ENCODE data around the gene KANSL2.

- TF ChIP-seq, protein P1, sequence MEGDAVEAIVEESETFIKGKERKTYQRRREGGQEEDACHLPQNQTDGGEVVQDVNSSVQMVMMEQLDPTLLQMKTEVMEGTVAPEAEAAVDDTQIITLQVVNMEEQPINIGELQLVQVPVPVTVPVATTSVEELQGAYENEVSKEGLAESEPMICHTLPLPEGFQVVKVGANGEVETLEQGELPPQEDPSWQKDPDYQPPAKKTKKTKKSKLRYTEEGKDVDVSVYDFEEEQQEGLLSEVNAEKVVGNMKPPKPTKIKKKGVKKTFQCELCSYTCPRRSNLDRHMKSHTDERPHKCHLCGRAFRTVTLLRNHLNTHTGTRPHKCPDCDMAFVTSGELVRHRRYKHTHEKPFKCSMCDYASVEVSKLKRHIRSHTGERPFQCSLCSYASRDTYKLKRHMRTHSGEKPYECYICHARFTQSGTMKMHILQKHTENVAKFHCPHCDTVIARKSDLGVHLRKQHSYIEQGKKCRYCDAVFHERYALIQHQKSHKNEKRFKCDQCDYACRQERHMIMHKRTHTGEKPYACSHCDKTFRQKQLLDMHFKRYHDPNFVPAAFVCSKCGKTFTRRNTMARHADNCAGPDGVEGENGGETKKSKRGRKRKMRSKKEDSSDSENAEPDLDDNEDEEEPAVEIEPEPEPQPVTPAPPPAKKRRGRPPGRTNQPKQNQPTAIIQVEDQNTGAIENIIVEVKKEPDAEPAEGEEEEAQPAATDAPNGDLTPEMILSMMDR (IDR thresholded peaks at IDR 0.05; ENCODE audit: low read depth, low read length, poor library complexity, severe bottlenecking), result no peak
- TF ChIP-seq EZH2phosphoT487 (IDR thresholded peaks at IDR 0.05; ENCODE audit: borderline replicate concordance, low read length), result no peak
Measured at GRCh38 chr12:48682927-48683326, 889 bp upstream of the KANSL2 start.
